Measurements from ENCODE around the gene METTL21C.

Gene METTL21C

DNA sequence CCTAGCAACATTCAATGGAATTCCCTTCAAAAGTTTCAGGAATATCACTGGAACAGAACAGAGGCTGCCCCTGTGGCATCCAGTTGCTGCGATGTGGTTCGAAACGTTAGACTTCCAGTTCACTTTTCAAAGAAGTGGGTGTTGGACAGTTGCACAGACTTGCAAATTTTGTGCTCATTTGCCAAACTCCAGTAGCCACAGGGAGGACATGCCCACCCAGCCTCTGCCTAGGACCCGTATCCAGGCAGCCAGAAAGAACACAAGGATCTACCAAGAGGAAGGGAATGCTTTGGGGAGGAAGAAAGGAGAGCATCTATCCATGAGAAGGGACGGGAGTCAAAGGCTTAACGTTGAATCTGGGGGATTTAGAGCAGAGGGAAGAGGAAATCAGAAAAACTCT, at the start of gene METTL21C:
METTL21C (minus strand) TSS at position 108 of the 400 bp plus-strand sequence. CDS start 546 bp downstream, outside the sequence.
- DNase-seq (ENCODE audit: low read depth in 2 of 2): no peak

DNA sequence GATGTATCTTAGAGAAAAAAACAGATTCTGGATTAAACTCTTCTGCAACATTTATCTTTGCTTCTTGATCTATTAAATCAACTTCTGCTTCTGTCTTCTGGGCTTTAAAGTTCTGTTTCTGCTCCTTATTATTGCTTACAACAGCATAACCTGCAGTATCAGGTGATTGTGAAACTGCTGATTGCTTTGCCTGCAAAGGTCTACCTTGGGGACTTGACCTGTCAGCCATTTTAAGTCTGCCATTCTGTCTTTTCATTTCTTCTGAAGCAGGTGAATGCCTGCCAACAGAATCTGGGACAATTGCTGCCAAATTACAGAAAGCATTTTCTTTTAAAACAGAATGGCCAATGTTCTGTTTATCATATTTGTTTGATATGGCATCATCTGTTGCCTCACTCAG, 47.7 kb upstream of the METTL21C start:
- no peak for DNase-seq (ENCODE audit: low read depth in 2 of 2)

DNA sequence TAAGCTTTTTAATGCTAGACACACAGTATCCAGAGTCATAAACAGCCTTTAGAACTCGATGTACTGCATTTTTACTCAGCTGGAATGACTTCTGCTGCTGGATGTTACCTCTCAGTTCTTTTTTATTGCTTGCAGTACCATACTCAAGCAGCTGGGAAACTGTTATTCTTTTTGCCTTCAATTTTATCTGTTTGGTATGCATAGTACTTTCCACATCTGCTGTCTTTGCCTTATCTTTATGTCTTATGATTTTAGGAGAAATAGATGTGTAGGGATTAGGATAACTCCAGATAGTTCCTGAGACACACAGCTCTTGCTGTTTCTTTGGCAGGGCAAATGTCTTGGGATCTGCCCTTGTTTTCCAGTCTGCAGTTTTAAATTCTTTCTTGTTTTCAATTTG, 47.3 kb upstream of the METTL21C start:
- DNase-seq (ENCODE audit: low read depth in 2 of 2): no peak

GRCh38 chr13:102729560-102730270, 34.9 kb upstream of the METTL21C start:
- DNase-seq (ENCODE audit: low read depth in 2 of 2): no peak

DNA sequence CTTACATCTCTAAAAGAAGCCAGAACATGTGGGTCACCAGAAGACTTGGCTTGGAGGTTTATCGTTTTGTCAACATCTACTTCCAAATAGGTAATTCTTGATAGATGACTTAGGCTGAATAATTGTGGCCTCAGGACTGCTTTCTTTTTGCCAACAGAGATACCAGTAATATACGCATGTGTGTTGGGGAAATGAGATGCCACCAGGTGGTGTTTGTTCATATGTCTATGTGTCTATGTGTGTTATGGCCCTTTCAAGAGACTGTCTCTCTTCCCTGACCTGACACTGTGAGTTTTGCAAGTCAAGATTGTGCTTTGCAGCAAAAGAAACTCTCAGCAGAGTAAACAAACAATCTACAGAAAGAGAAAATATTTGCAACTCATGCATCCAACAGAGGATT, 31.6 kb upstream of the METTL21C start:
- DNase-seq (ENCODE audit: low read depth in 2 of 2): no peak

DNA sequence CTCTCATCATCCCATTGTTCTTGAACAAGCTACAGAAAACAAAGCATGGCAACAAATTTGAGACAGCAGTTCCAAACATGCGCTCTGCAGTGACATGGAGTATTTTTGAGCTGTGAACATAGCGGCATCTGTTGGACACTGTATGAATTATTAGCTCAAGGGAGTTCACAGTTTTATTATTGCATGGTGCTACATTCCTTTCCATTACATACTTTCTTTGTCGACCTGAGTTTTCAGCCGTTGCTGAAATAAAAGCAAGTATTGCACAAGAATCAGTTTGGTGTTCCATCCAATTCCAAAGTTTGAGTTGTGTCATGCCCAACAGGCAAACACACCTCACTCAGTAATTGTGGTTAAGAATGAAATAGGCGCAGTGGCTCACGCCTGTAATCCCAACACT, 30.1 kb upstream of the METTL21C start:
- DNase-seq (ENCODE audit: low read depth in 2 of 2): no peak

DNA sequence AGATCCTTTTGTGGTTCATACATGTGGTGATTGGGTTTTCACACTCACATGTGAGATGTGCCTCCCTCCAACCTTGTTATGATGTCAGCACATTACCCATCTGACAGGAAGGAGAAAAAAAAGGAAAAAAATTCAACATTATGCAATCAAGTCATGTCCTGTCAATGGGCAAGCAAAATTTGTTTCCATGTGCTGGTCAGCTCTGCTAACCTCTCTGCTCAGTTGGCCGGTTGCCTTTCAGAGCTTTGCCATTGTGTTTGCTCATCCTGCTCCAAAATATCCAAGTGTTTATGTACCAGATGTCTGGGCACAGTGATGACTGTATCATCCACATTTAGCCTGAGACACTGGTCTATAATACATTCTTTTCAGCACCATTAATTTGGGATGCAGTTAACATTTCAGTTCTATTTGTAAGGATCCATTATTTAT, 27.0 kb upstream of the METTL21C start:
- DNase-seq (ENCODE audit: low read depth in 2 of 2): no peak

GRCh38 chr13:102718746-102719145, 23.9 kb upstream of the METTL21C start:
- no peak for DNase-seq (ENCODE audit: low read depth in 2 of 2)

GRCh38 chr13:102715447-102715846, 20.6 kb upstream of the METTL21C start:
- no peak for DNase-seq (ENCODE audit: low read depth in 2 of 2)

- no peak for DNase-seq (ENCODE audit: low read depth in 2 of 2)
Measured at GRCh38 chr13:102710261-102710679, 15.4 kb upstream of the METTL21C start.

DNA sequence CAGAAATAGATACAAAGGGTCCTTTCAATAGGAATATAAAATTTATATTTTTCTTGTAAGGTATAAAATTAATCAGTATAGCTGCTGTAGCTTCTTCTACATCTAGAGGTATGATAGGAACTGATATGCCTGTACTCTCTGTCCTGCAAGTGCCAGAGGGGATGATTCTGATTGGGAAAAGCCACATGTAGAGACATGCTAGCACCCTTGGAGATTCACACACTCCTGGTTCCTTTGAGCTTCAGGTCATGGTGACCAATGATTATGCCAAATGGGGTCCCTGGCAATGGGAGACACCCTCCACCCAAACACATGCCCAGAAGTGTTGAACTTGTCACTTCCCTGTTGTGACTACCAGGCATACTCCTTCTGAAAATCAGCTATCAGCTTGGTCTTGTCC, 14.7 kb upstream of the METTL21C start:
- no peak for DNase-seq (ENCODE audit: low read depth in 2 of 2)

- no peak for DNase-seq (ENCODE audit: low read depth in 2 of 2)
Measured at GRCh38 chr13:102708991-102709390, 14.1 kb upstream of the METTL21C start.

- no peak for DNase-seq (ENCODE audit: low read depth in 2 of 2)
Measured at GRCh38 chr13:102708211-102708610, 13.4 kb upstream of the METTL21C start.

GRCh38 chr13:102707467-102707866, 12.6 kb upstream of the METTL21C start:
- no peak for DNase-seq (ENCODE audit: low read depth in 2 of 2)

- DNase-seq (ENCODE audit: low read depth in 2 of 2): no peak
Measured at GRCh38 chr13:102704238-102705058, 9.6 kb upstream of the METTL21C start.

GRCh38 chr13:102703726-102704035, 8.8 kb upstream of the METTL21C start:
- DNase-seq (ENCODE audit: low read depth in 2 of 2): no peak

DNA sequence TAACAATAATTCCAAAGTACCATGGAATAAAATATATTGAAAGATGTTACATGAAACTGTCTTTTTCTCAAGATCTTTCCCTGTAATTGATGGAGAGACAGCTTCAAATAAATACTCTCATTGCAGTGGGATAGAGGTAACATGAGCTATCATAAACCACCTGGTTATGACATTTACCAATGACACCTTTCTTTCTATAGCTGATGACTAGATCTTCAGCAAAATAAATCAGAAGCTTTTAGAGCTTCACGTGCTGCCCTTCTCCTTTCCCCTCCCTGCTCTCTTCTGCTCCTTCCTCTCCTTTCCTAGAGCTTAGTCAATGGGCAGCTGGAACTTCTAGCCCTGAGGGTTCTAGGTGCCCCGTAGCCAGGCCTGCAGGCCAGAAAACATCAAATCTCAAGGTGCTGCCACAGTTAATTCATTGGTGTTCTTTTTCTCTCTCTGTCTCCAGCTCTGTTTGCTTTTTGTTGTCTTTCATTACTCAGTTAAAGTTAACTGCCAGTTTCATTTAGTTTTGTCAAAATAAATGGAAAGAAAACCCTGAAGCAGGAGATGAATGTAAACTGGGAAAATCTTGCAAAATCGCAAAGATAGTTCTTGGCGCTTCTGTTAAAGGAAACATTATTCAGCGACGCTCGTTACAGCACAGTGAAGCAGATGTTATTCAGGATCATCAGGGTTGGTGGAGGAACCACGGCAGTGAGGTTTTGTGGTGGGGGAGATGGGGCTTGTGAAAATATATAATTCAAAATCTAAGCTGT, 8.3 kb upstream of the METTL21C start:
- DNase-seq (ENCODE audit: low read depth in 2 of 2): no peak

DNA sequence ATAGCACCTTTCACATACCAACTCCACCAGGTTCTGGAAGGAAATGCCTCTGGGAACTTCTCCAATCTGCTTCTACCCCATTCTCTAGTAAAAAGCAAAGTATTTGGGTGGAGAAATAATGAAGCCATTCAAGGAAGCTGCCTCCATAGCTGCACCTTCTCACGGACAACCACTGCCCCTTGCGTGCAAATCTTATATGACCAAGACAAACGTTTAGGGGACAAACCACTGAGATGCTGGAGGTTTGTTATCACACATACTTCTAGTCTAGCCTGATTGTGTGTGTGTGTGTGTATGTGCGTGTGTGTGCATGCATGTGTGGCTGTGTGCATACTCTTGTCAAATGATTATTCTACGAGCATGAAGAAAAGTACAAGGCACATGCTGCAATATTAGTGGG, 6.5 kb upstream of the METTL21C start:
- DNase-seq (ENCODE audit: low read depth in 2 of 2): no peak

DNA sequence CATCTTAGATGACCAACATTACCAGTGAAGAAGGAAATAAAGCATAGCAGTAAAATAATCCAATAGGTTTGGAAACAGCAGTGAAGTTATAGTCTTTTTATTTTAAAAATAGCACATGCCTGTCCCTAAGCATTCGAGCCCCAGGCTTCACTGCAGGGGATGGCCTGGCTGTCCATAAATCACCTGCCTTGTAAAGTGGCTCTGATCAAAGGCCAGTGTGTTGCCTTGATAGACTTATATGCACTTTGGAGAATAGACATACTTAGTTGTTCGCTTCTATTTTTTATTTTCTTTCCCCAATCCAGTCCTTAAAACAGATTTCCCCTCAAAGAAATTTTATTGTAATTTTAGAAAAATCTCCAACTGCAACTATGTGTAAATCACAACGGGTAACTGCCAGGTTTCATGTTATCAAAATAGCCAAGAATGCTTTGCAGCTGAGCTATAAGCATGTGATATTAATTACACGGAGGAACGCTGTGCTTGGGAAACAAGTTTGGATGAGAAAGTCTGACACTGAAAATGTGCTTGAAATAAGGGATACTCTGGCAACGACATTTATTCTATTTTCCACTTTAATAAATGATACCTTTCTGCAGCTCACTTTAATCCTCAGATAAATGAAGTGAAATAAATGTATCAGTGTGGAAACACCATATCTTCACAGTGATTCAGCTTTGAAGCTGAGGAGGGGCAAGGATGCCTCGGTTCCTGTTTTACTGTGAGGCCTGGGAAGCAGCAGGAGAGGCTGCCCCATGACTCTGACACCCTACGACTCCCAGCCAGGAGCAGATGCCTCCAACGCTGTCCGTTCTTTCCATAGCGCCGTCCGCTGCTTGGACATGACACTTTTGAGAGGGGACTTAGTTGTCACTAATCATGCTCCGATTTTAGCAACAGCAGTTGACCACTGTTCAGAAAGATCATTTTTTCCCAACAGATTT, 5.5 kb upstream of the METTL21C start:
- DNase-seq (ENCODE audit: low read depth in 2 of 2): no peak

DNA sequence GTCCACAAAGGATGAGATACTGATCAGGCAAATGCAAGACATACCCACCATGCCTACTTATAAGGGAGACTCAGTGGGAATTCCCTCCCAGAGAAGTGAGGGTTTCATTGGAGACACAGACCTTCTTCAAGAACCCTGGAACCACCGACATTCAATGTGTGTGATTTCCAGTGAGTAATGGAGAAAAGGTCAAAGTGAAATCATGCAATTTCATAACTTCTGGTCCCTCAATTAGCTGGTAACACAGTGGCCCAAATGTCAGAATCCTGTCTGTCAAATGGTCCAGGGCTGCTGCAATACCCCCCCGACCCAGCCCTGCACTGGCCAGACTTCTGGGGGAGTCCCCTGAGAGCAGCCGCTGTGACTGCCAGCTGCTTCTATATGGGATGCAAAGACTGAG, 4.7 kb upstream of the METTL21C start:
- DNase-seq (ENCODE audit: low read depth in 2 of 2): no peak

- DNase-seq (ENCODE audit: low read depth in 2 of 2): no peak
Measured at GRCh38 chr13:102698649-102698980, 3.8 kb upstream of the METTL21C start.

All from stimulated activated CD4-positive, alpha-beta T cell treated with anti-CD3 and anti-CD28 coated beads, Interleukin-4, amount 100 ng/mL, for 48 hours (primary cell).